SK-N-MC (cell line): ENCODE results near the gene ASB8.

Source experiments
- EZH2 ChIP-seq: fragments of 200-600 bp; sonication (generic); IDR thresholded peaks from one replicate; pipeline ENCODE4 v1.6.1; 2017; ENCODE audit warnings: antibody characterized with exemption
- POLR2AphosphoS5 ChIP-seq: IDR thresholded peaks from 2 replicates; pipeline ENCODE4 v1.6.1; 2012; ENCODE audit warnings: mild to moderate bottlenecking, low read depth, low read length, borderline replicate concordance

DNA sequence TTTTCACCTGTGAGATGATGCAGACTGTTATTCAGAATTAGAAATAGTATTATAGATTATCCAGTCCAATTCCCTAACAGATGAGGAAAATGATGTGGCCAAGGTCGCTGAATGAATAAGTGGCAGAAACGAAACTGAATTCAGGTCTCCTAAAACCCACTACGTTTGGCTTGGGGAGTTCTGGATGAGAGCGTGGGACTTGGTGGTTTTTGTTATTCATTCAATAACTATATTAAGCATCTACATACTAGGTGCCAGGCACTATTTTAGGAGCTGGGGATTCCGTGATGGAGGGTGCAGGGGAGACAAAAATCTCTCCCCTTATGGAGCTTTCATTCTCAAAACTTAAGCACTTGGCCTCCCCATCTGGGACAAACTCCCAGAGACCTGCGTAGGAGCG is 25.3 kb upstream of the ASB8 start:
- TF ChIP-seq POLR2AphosphoS5 (no peak), EZH2 (no peak)
